Tibial artery (tissue), 4 donors: ENCODE data around the gene MITF.

Source experiments
- DNase-seq, 2 donors: peaks; one replicate each; pipeline ENCODE4 v3.0.0-alpha.2; 2019
- H3K27ac ChIP-seq, 2 donors: fragments of 200-600 bp; sonication (generic) in 1 of 2; 1 replicate in 1 of 2; 2 replicates in 1 of 2; pipeline ENCODE4 v1.5.1; 2018 to 2019; ENCODE audit warnings: mild to moderate bottlenecking in 1 of 2
- H3K27me3 ChIP-seq, 2 donors: fragments of 200-600 bp; sonication (generic) in 1 of 2; one replicate each; pipeline versions ENCODE4 v1.5.1 to v1.6.0; 2016 to 2019
- H3K36me3 ChIP-seq, 3 donors: fragments of 200-600 bp; sonication (generic) in 2 of 3; one replicate each; pipeline ENCODE4 v1.5.1; 2016 to 2019; ENCODE audit warnings: mild to moderate bottlenecking in 2 of 3
- H3K4me1 ChIP-seq, 4 donors: fragments of 200-600 bp; sonication (generic) in 2 of 4; 1 replicate in 3 of 4; 2 replicates in 1 of 4; pipeline ENCODE4 v1.5.1; 2016 to 2019
- H3K4me3 ChIP-seq, 2 donors: fragments of 200-600 bp; sonication (generic) in 1 of 2; 1 replicate in 1 of 2; 2 replicates in 1 of 2; pipeline ENCODE4 v1.5.1; 2018 to 2019; ENCODE audit warnings: mild to moderate bottlenecking in 2 of 2
- H3K9me3 ChIP-seq, 3 donors: fragments of 200-600 bp; sonication (generic) in 1 of 3; one replicate each; pipeline ENCODE4 v1.5.1; 2016 to 2019
- intact Hi-C: fragments of 100-400 bp; cut with DNase I; formaldehyde crosslinking; loops from one replicate; pipeline ENCODE4 v1.15.0; 2023; ENCODE audit warnings: low total_unique reads
- TF ChIP-seq, protein P1 (sequence below), 2 experiments: fragments of 200-600 bp in 1 of 2; fragments of 450-650 bp in 1 of 2; IDR thresholded peaks; one replicate each; pipeline ENCODE4 v1.5.1; 2017 to 2019; ENCODE audit warnings: antibody characterized with exemption in 2 of 2, mild to moderate bottlenecking in 1 of 2, moderate library complexity in 1 of 2

Gene MITF

GRCh38 chr3:69926385-69926784 lies 187.1 kb downstream of the MITF start:
- Histone ChIP-seq H3K36me3 (no peaks in the 10 kb centered on the region), H3K27ac (no peak overlapping the region), H3K27me3 (no peaks in the 10 kb centered on the region), H3K4me1 (peaks cover 0 to 11% (median 0%) of the 10 kb centered on the region in 4 donors), H3K4me3 (no peak overlapping the region), H3K9me3 (no peaks in the 10 kb centered on the region)
- intact Hi-C loops, result no loop called here
- DNase-seq, result no peak
- TF ChIP-seq, protein P1, sequence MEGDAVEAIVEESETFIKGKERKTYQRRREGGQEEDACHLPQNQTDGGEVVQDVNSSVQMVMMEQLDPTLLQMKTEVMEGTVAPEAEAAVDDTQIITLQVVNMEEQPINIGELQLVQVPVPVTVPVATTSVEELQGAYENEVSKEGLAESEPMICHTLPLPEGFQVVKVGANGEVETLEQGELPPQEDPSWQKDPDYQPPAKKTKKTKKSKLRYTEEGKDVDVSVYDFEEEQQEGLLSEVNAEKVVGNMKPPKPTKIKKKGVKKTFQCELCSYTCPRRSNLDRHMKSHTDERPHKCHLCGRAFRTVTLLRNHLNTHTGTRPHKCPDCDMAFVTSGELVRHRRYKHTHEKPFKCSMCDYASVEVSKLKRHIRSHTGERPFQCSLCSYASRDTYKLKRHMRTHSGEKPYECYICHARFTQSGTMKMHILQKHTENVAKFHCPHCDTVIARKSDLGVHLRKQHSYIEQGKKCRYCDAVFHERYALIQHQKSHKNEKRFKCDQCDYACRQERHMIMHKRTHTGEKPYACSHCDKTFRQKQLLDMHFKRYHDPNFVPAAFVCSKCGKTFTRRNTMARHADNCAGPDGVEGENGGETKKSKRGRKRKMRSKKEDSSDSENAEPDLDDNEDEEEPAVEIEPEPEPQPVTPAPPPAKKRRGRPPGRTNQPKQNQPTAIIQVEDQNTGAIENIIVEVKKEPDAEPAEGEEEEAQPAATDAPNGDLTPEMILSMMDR (IDR thresholded peaks at IDR 0.05), result no peak

DNA sequence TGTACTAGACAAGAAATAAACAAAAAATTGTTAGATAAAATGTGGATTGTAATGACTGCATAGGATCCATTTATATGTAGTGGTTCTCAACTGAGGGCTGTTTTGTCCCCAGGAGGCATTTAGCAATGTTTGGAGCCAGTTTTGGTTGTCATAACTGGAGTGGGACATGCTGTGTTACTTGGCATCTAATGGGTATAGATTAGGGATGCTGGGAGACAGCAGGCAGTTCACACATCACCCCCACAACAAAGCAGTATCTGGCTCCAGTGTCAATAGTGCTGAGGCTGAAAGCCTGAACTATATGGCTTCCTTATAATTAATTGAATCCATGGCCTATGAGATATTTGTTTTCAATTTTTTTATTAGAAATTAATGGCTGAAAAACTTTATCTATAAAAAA lies 188.3 kb downstream of the MITF start:
- intact Hi-C loops, result no loop called here
- H3K4me3 ChIP-seq, result no peak overlapping the region
- H3K36me3 ChIP-seq, result no peaks in the 10 kb centered on the region
- no peaks in the 10 kb centered on the region for H3K27me3 ChIP-seq
- H3K9me3 ChIP-seq, result no peaks in the 10 kb centered on the region
- DNase-seq, result no peak
- peaks cover 0 to 11% (median 0%) of the 10 kb centered on the region in 4 donors for H3K4me1 ChIP-seq
- H3K27ac ChIP-seq, result no peak overlapping the region
- TF ChIP-seq, protein P1 (IDR thresholded peaks at IDR 0.05), result no peak

DNA sequence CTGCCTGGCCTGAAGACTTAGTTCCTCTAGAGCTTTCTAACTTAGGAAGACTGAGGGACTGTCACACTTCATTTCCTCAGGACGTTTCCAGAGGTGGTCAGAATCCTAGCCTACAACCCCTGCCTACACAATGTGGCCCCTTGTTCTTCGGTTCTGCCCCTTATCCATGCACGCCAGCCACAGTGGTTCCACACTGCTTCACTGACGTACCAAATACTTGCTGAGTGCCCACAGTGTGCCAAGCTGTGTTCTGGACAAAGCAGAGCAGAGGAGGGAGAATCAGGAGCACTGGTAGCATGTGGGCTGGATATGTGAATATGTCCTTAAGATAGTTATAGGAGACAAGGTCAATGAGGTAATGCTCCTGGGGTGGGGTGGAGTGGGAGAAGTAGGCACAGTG lies 189.8 kb downstream of the MITF start:
- Histone ChIP-seq H3K36me3 (no peaks in the 10 kb centered on the region), H3K4me1 (peaks cover 0 to 11% (median 0%) of the 10 kb centered on the region in 4 donors), H3K4me3 (no peak overlapping the region), H3K27me3 (no peaks in the 10 kb centered on the region), H3K27ac (no peak overlapping the region), H3K9me3 (no peaks in the 10 kb centered on the region)
- TF ChIP-seq, protein P1 (IDR thresholded peaks at IDR 0.05), result no peak
- no peak for DNase-seq
- intact Hi-C loops, result no loop called here

- Histone ChIP-seq H3K27ac (no peak overlapping the region), H3K27me3 (no peaks in the 10 kb centered on the region)
Observed at GRCh38 chr3:69930564-69930963, 191.3 kb downstream of the MITF start.

DNA sequence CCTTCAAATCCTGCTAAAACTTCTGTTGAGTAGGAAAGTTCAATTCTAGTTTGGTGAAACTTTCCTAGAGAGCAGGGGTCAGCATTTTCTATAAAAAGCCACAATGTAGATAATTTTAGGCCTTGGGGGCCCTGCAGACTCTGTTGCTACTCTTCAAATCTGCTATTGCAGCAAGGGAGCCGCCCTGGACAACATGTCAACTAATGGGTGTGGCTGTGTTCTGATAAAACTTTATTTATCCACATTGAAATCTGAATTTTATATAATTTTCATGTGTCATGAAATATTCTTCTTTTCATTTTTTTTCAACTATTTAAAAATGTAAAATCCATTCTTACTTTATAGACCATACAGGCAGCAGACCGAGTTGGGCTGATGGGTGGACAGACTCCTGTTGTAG lies 192.8 kb downstream of the MITF start:
- intact Hi-C loops, result no loop called here
- DNase-seq, result no peak
- H3K36me3 ChIP-seq, result no peaks in the 10 kb centered on the region
- H3K4me1 ChIP-seq, result no peaks in the 10 kb centered on the region
- H3K9me3 ChIP-seq, result no peaks in the 10 kb centered on the region
- H3K4me3 ChIP-seq, result no peak overlapping the region
- no peak overlapping the region for H3K27ac ChIP-seq
- H3K27me3 ChIP-seq, result no peaks in the 10 kb centered on the region
- TF ChIP-seq, protein P1 (IDR thresholded peaks at IDR 0.05), result no peak

More at GRCh38 chr3:69930564-69930963, 191.3 kb downstream of the MITF start:
- TF ChIP-seq, protein P1 (IDR thresholded peaks at IDR 0.05), result no peak
- no peak for DNase-seq
- no peaks in the 10 kb centered on the region for H3K9me3 ChIP-seq
- H3K4me1 ChIP-seq, result peaks cover 0 to 5% (median 0%) of the 10 kb centered on the region in 4 donors
- no peaks in the 10 kb centered on the region for H3K36me3 ChIP-seq
- H3K4me3 ChIP-seq, result no peak overlapping the region
- intact Hi-C loops, result no loop called here

GRCh38 chr3:69932501-69932900 lies 193.2 kb downstream of the MITF start:
- DNase-seq, result no peak
- no peaks in the 10 kb centered on the region for H3K4me1 ChIP-seq
- H3K27ac ChIP-seq, result no peak overlapping the region
- H3K9me3 ChIP-seq, result no peaks in the 10 kb centered on the region
- TF ChIP-seq, protein P1 (IDR thresholded peaks at IDR 0.05), result no peak
- intact Hi-C loops, result no loop called here
- no peaks in the 10 kb centered on the region for H3K27me3 ChIP-seq
- no peak overlapping the region for H3K4me3 ChIP-seq
- H3K36me3 ChIP-seq, result no peaks in the 10 kb centered on the region
